ENCODE results near the gene POTEI.
"Not testable (repeated sequence)": the region's sequence is repeated elsewhere in the genome, so short reads cannot be mapped to it uniquely, and the experiment has no call there.

DNA sequence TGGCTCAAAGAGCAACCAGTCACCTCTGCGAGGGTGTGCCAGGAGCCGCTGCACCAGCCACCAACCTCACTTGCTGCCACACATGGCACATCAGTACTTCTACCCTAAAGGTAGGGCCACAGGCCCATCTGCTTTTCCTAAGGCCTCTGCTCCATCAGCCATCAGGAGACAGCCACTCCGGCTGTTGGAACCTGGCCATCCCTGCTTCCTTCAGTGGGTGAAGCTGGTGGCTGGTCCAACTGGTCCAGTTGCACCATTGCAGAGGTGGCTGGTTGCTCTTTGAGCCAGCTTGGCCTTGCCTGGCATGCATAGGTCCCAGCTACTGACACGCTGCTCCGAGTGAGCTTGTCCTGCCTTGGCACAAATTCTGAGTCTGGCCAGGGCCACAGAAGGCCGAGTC, 53.7 kb downstream of the POTEI start:
- TF ChIP-seq CTCF (IDR thresholded peaks at IDR 0.05); EZH2 (IDR thresholded peaks at IDR 0.05; ENCODE audit: borderline replicate concordance, insufficient read depth, low read depth, low read length, poor library complexity, severe bottlenecking): not testable (repeated sequence)
